Cardiac muscle cell (in vitro differentiated cells and primary cell): Measurements from ENCODE around the gene MIER2. TPM values are rescaled to one million over a fixed set of nuclear protein-coding genes. Genes with fewer than 3 reads are reported as not detected.

Experiments used
- DNase-seq, 2 donors: peaks; one replicate each; pipeline versions ENCODE4 v3.0.0 to v3.0.0-alpha.2; 2010 to 2017; ENCODE audit warnings: low read depth in 1 of 2, low spot score in 1 of 2
- H3K27ac ChIP-seq: fragments of 200-600 bp; sonication (generic); 2 replicates; pipeline ENCODE4 v1.5.1; 2016
- H3K27me3 ChIP-seq: fragments of 200-600 bp; sonication (generic); 2 replicates; pipeline ENCODE4 v1.6.0; 2016; ENCODE audit warnings: control low read depth
- H3K36me3 ChIP-seq: fragments of 200-600 bp; sonication (generic); 2 replicates; pipeline ENCODE4 v1.5.1; 2016; ENCODE audit warnings: control low read depth
- H3K4me1 ChIP-seq: fragments of 200-600 bp; sonication (generic); 2 replicates; pipeline ENCODE4 v1.8.1; 2017; ENCODE audit warnings: low read depth, mild to moderate bottlenecking, mixed run types
- H3K4me3 ChIP-seq: fragments of 200-600 bp; sonication (generic); 2 replicates; pipeline ENCODE4 v1.5.1; 2016; ENCODE audit warnings: mild to moderate bottlenecking
- H3K9me3 ChIP-seq: fragments of 200-600 bp; sonication (generic); 2 replicates; pipeline ENCODE4 v1.5.1; 2017; ENCODE audit warnings: low read depth, mild to moderate bottlenecking, control low read depth
- polyA plus RNA-seq: library from polyadenylated mRNA; unstranded; fragments of >200 nt; fragmentation: Nextera tagmentation; extraction: Ambion mirVana; gene quantifications from 2 replicates; pipeline ENCODE4 v1.2.1, GENCODE V29; 2016
- total RNA-seq: library from RNA; depleted of rRNA; stranded (reverse); fragments of >200 nt; gene quantifications from 2 replicates; pipeline ENCODE4 v1.2.3, GENCODE V29; 2016
- TF ChIP-seq, protein P1 (sequence below): IDR thresholded peaks from 2 replicates; pipeline ENCODE4 v1.5.1; 2012; ENCODE audit warnings: low read depth, mild to moderate bottlenecking, low read length

Gene MIER2
- total and polyA plus RNA-seq, 2 experiments from 2014 or later, result 32.7 to 47.8 TPM

DNA sequence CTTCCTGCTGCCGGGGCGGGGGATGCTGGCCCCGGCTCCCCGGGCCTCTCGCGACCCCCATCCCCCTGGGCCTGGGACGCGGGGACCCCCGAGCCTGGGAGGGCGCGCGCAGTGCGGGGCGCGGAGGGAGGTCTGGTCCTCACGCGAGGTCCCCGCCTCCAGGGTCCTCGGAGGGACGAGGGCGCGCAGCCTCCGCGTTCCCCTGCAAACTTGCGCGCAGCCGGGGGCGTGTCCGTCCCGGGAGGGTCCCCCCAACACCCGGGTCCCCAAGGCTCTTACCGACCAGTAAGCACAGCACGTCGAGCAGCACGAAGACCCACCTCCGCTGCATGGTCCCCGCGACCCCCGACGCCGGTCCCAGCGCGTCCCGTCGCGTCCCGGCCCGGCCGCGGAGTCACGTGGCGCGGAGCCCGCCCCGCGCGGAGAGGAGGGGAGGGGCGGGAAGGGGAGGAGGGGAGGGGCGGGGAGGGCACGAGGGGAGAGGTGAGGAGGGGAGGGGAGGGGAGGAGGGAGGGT is 53.5 kb downstream of the MIER2 start, which contains the start of gene PLPP2:
Gene PLPP2, minus strand, starts transcription at position 398 of the 516 bp plus-strand sequence. Its CDS starts 67 bp downstream, at position 331.
- peak in 1 of 2 donors; percentile 38 for DNase-seq
- no peaks in the 10 kb centered on the region for H3K4me1 ChIP-seq
- H3K9me3 ChIP-seq, result no peaks in the 10 kb centered on the region
- TF ChIP-seq, protein P1, sequence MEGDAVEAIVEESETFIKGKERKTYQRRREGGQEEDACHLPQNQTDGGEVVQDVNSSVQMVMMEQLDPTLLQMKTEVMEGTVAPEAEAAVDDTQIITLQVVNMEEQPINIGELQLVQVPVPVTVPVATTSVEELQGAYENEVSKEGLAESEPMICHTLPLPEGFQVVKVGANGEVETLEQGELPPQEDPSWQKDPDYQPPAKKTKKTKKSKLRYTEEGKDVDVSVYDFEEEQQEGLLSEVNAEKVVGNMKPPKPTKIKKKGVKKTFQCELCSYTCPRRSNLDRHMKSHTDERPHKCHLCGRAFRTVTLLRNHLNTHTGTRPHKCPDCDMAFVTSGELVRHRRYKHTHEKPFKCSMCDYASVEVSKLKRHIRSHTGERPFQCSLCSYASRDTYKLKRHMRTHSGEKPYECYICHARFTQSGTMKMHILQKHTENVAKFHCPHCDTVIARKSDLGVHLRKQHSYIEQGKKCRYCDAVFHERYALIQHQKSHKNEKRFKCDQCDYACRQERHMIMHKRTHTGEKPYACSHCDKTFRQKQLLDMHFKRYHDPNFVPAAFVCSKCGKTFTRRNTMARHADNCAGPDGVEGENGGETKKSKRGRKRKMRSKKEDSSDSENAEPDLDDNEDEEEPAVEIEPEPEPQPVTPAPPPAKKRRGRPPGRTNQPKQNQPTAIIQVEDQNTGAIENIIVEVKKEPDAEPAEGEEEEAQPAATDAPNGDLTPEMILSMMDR, result no peak
- H3K27ac ChIP-seq, result no peak within 1 kb of the TSS
- H3K27me3 ChIP-seq, result peaks cover 71% of the 10 kb centered on the region
- no peaks in the 10 kb centered on the region for H3K36me3 ChIP-seq
- peak within 1 kb of the TSS; percentile 9 for H3K4me3 ChIP-seq

DNA sequence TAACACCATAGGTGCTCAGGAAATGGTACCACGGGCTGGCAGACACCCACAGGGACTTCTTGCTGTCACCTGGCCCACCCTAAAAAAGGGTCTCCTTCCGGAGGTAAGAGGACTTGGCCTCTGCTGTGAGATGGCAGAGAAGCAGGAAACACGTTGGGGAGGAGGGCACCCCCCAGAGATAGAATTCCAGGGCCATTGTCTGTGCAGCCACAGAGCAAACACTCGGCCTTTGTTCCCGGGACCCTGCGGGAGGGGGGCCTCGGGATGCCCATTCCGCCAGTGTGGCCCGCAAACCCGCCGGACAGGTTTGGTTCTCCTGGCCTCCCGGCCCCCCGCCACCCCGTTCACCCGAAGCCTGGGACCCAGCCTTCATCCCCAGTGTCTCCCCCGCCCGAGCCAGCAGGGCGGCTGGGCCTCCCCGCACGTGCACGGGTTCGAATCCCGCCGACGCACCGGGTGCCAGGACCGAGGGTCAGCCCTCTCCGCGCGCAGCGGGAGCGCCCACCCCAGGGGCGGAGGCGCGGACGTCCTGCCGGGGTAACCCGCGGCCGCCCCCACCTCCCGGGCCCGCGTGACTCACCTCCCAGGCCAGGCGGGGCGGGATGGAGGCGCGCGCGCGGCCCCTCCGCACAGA is 54.1 kb downstream of the MIER2 start:
- Histone ChIP-seq H3K4me1 (no peaks in the 10 kb centered on the region), H3K36me3 (no peaks in the 10 kb centered on the region), H3K27ac (no peak overlapping the region), H3K4me3 (peak overlapping the region; percentile 9), H3K9me3 (no peaks in the 10 kb centered on the region), H3K27me3 (peaks cover 71% of the 10 kb centered on the region)
- TF ChIP-seq, protein P1, result no peak
- DNase-seq, result no peak

DNA sequence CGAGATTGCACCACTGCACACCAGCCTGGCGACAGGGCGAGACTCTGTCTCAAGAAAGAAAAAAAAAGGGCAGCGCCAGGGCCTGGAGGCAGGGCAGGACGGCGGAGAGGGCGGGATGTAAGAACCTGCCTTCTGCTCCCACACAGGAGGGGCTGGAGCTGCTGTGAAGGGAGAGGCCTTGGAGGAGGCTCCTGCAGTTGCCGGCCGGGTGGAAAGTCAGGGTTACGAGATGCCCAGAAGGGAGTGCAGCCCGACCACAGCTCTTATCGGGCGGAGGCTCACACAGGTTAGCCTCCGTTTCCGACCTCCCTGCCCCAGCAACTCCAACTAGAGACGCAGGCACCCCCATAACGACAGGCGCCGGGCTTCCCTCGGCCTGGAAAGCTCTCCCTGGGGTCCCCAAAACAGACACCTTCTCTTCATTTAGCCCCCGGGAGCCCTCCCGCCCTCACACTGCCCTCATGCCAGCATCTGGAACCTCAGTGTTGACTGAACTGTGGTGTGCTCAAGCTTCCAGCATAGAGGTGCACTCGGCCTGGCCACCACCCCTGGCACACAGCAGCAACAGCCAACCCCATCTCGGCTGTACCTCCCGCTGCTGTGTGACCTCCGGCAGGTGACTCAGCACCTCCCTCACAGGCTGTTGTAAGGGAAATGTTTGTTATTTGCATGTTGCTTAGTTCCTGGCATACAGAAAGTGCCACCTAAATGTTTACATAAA is 54.8 kb downstream of the MIER2 start:
- peak in 1 of 2 donors; percentile 31 for DNase-seq
- Histone ChIP-seq H3K27me3 (peaks cover 68% of the 10 kb centered on the region), H3K27ac (no peak overlapping the region), H3K4me1 (no peaks in the 10 kb centered on the region), H3K4me3 (no peak overlapping the region), H3K36me3 (no peaks in the 10 kb centered on the region), H3K9me3 (no peaks in the 10 kb centered on the region)
- TF ChIP-seq, protein P1, result no peak

DNA sequence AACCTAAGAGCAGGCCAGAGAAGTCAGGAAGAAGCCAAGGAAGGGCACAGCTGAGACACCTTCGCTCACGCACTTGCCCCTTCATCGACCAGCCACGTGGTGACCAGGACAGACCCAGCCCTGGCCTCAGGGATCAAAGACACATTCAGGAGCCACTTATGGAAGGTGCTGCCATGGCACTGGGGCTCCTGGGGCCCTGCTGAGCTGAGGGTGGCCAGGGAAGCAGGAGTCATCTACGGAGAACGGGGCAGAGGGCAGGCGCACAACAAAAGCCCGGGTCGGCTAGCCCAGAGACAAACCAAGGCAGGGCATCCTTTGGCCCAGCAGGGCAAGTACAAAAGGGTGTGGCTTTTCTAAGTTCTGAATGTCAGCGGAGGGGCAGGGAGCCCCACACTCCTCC is 55.7 kb downstream of the MIER2 start:
- Histone ChIP-seq H3K27me3 (peaks cover 59% of the 10 kb centered on the region), H3K4me1 (no peaks in the 10 kb centered on the region), H3K36me3 (no peaks in the 10 kb centered on the region), H3K27ac (no peak overlapping the region), H3K4me3 (no peak overlapping the region), H3K9me3 (no peaks in the 10 kb centered on the region)
- DNase-seq, result no peak
- TF ChIP-seq, protein P1, result no peak

DNA sequence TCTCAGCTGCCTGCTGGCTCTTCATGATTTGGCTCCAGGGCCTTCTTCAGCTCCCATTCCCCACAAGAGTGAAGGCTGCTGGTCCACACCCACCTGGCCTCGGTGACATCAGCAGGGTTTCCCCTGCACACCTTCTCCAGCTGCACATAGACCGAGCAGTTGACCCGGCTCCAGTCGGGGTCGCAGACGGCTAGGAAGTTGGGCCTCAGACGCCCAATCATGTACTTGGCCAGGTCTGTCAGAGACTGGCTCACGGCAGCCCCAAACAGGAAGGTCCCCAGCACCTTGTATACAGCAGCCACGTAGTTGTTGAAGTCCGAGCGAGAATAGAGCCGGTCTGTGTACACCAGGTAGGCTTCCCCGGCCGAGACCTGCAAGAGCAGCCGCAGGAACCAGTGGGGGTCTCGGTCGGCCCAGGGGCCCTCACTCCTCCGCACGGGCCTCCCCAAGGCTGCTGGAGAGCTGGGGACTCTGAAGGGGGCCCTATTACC is 57.2 kb downstream of the MIER2 start:
- Histone ChIP-seq H3K36me3 (no peaks in the 10 kb centered on the region), H3K27me3 (peaks cover 44% of the 10 kb centered on the region), H3K4me3 (no peak overlapping the region), H3K4me1 (no peaks in the 10 kb centered on the region), H3K27ac (no peak overlapping the region), H3K9me3 (no peaks in the 10 kb centered on the region)
- DNase-seq, result no peak
- TF ChIP-seq, protein P1, result no peak
